Medulla oblongata (tissue), 1 donor: ENCODE measurements around the gene MEAK7.
A peak's percentile ranks its signal among the peaks of the same experiment; 100 is the strongest.

Source experiments
- DNase-seq: peaks from one replicate; pipeline ENCODE4 v3.0.0-alpha.2; 2015; ENCODE audit errors: extremely low spot score

The MEAK7 gene

GRCh38 chr16:84511831-84512230 is 7.4 kb upstream of the MEAK7 start:
- DNase-seq = no peak

- DNase-seq = peak; percentile 91
These were observed 6.8 kb upstream of the MEAK7 start for GRCh38 chr16:84511180-84511800.

GRCh38 chr16:84509032-84509950 is 4.8 kb upstream of the MEAK7 start:
- no peak for DNase-seq

GRCh38 chr16:84508502-84508901 is 4.0 kb upstream of the MEAK7 start:
- DNase-seq = no peak

GRCh38 chr16:84507011-84507982 is 2.8 kb upstream of the MEAK7 start:
- no peak for DNase-seq

GRCh38 chr16:84505249-84506187 is 1.1 kb upstream of the MEAK7 start:
- DNase-seq = no peak

- DNase-seq = peak; percentile 15
These were observed 586 bp downstream of the MEAK7 start for GRCh38 chr16:84503751-84504395.

- DNase-seq = no peak
These were observed 1.9 kb downstream of the MEAK7 start for GRCh38 chr16:84502581-84502980.

GRCh38 chr16:84502075-84502474 is 2.4 kb downstream of the MEAK7 start:
- no peak for DNase-seq

GRCh38 chr16:84501077-84501735 is 3.3 kb downstream of the MEAK7 start:
- no peak for DNase-seq

GRCh38 chr16:84500531-84500930 is 3.9 kb downstream of the MEAK7 start:
- DNase-seq = no peak

- DNase-seq = no peak
These were observed 4.8 kb downstream of the MEAK7 start for GRCh38 chr16:84499638-84500037.

GRCh38 chr16:84498859-84499620 is 5.4 kb downstream of the MEAK7 start:
- DNase-seq = no peak

GRCh38 chr16:84498223-84498610 is 6.2 kb downstream of the MEAK7 start:
- DNase-seq = no peak

- no peak for DNase-seq
These were observed 6.8 kb downstream of the MEAK7 start for GRCh38 chr16:84497418-84498222.

- DNase-seq = no peak
These were observed 7.5 kb downstream of the MEAK7 start for GRCh38 chr16:84496991-84497390.

GRCh38 chr16:84495506-84495905 is 9.0 kb downstream of the MEAK7 start:
- DNase-seq = no peak

GRCh38 chr16:84489131-84489530 is 15.3 kb downstream of the MEAK7 start:
- DNase-seq = no peak
